ENCODE data around the gene PLXDC1.

Gene PLXDC1

DNA sequence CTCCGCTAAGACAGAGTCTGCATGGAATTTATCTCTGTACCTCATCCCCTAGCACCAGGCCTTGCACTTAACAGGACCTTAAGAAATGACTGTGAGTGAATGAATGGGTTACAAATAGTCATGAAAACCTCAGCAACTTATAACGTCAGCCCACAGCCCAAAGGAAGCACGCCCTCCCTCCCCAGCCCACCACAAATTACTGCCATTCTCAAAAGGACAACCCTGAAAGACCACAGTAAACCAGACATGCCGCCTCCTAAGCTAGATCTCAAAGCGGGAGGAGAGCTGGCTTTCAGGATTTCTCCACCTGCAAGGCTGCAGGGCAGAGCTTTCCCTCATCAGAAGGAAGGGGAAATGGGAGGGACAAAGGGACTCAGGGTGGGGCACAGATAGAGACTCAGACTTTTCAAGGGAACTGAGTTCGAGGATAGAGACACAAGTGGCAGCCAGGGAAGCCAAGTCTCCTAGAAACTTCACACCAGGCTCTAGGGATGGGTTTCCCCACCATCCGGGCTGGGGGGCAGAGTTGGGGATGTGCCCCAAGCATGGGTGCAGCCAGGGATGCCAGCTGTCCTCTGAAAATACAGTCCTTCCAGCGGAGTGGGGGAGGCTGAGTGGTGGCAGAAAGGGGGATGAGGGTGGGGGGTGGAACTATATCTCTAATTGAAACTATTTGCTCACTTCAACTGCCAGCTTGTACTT lies 56.7 kb downstream of the PLXDC1 start:
- FAIRE-seq = no peak

- no peak for FAIRE-seq
Observed at GRCh38 chr17:39092692-39093230, 58.7 kb downstream of the PLXDC1 start.

DNA sequence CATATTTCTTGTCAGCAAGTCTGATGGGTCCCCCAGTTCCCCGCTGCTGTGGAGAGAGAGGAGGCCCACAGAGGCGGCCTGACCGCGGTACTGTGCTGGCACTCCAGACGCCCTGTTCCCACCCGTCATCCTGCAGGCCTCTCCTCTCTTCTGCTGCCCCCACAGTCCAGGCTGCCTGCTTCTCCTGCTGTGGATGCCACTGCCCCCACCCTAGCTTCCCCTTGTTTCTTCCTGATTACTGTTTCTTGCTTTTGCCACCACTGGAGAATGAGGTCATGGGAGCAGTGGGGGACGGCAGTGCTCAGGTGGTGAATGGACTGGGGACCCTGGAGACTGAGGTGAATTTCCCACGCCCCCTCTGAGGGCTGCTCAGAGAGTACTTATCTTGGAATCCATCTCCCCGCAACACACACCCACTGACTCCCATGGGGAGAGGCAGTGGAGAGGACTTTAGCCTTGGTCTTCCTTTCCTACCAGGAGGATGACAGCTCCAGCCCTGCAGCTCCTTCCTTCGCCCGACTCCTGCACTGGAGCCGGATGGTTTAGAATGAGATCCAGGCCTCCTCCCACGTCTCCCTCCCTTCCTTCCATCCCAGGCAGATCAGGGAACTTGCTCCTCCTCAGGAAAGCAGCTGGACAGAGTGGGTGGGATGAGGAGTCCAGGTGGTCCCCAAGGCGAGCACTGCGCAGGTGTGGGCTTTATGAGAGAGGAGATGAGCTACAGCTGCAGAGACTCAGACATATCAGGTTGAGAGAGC lies 60.4 kb downstream of the PLXDC1 start:
- FAIRE-seq = no peak

GRCh38 chr17:39090400-39090799 lies 61.0 kb downstream of the PLXDC1 start:
- no peak for FAIRE-seq

DNA sequence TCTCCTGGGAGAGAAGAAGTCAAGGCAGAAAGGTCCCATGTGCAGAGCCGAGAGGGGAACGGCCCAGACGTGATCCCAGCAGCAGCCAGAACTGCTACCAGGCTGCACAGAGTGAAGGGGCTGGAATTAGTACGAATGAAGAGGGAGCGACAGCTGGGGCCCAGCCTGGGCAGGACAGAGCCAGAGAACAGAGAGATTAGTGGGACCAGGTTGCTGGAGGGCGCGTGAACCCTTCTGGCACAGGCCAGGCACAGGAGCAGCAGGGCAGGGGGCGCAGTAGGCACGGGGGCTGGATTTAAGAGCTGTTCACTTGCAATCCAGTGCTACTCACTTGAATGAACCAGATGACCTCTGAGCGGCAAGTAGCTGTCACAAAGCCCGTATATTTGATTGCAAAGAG lies 66.9 kb downstream of the PLXDC1 start:
- no peak for FAIRE-seq

GRCh38 chr17:39083270-39083669 lies 68.2 kb downstream of the PLXDC1 start:
- no peak for FAIRE-seq

GRCh38 chr17:39082482-39082881 lies 69.0 kb downstream of the PLXDC1 start:
- FAIRE-seq = no peak

GRCh38 chr17:39081851-39082250 lies 69.6 kb downstream of the PLXDC1 start:
- no peak for FAIRE-seq

- no peak for FAIRE-seq
Observed at GRCh38 chr17:39080421-39081078, 70.9 kb downstream of the PLXDC1 start.

DNA sequence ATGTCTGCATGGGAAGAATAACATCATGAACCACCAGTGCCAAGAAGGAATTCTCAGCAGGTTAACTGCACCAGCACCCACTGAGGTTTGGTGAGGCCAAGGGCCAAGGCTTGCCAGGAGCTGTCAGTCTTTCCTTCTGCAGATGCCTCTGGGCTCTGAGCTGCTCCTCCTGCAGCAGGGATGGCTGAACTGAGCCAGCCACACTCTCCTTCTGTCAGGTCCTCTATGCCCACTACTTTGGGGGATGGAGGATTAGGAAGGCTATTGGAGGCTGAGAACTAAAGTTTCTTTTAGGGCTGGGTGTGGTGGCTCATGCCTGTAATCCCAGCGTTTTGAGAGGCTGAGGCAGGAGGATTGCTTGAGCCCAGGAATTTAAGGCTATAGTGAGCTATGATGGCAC lies 71.6 kb downstream of the PLXDC1 start:
- no peak for FAIRE-seq

DNA sequence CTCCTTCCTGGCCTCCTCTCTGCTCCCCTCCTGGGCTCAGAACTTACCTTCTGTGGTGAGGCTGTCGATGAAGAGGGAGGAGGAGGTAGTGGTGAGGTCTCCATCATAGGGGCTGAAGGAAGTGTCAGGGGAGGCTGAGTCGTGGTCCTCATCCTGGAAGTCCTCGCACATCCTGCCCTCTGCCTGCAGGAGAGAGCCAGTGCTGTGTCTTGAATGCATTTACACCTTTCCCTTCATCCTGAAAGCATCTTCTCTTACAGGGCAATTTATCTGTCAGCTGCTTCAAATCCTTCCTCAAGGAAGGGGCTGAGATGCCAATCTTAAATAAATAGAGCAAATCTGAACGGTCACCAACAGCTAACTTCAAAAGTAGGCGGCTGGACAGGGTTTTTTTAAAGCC lies 73.6 kb downstream of the PLXDC1 start:
- no peak for FAIRE-seq

DNA sequence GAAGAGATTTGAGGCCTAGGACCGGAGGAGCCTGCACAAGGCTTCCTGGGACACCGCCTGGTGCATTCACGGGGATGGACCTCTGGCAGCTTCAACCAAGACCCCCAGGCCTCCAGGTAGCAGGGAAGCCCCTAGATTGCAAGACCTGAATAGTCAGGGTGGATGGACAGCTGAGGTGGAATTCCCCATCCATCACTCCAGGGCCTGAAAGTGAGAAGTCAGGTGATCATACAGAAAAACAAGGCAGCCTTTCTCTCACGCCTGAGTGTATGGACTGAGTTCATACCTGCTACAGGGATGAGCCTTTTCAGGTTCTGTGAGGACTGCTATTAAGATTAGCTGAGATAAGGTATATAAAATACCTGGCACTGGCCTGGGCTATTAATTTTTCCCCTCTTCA lies 74.2 kb downstream of the PLXDC1 start:
- FAIRE-seq = no peak

- FAIRE-seq = no peak
Observed at GRCh38 chr17:39074676-39075075, 76.8 kb downstream of the PLXDC1 start.

GRCh38 chr17:39073916-39074315 lies 77.5 kb downstream of the PLXDC1 start:
- FAIRE-seq = no peak

DNA sequence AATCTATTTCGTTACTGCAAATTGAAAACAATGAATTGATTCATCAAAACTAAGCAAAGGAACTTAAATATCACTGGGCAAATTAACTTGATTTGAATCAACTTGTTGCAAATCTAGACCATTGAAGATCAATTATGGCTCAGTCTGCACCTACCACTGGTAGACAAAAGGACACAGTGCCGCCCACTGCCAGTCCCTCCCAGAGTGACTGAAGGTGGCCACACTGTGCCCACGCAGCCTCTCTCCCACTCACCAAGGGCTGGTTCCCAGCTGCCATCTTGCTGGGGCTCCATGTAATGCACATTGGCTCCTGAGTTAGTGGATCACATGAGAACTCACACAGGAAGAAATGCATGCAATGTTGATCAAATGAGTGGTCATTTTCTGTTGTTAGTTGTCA lies 78.1 kb downstream of the PLXDC1 start:
- no peak for FAIRE-seq

DNA sequence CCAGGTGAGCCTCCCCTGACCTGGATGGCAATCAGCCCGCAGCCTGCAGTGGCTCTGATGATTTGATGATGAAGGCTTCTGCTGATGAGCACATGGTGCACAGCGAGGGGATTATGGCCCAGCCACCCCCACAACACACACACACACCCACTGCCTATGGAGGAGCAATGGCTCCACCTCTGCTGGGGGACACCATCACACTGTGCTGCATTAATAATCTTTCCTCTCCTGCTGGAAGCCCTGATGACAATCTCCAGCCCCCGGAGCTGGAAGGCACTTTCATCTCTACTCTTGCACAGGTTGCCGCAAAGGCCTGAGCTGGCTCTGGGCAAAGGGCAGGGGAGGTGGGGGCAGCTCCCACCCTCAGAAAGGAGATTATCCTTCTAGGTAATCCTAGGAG lies 79.9 kb downstream of the PLXDC1 start:
- no peak for FAIRE-seq

GRCh38 chr17:39069114-39069756 lies 82.2 kb downstream of the PLXDC1 start:
- no peak for FAIRE-seq

DNA sequence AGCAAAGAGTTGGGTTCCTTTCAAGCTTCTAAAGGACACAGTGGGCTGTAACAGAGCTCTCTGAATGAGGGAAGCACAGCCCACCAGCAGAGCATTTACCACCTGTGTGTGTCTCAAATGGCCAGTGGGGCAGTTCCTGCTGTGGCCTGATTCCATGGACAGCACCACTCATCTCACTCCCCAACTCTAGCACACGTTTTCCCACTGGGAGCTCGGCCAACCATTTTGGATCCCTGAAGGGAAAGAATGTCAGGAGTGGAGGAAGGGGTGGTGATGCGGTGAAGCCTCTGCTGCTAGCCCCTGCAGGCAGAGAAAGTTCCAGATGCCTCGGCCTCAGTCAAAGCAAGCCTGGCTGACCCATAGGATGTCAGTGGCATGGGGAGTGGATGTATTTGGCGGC lies 86.6 kb downstream of the PLXDC1 start:
- FAIRE-seq = no peak

GRCh38 chr17:39064374-39064773 lies 87.1 kb downstream of the PLXDC1 start:
- no peak for FAIRE-seq

DNA sequence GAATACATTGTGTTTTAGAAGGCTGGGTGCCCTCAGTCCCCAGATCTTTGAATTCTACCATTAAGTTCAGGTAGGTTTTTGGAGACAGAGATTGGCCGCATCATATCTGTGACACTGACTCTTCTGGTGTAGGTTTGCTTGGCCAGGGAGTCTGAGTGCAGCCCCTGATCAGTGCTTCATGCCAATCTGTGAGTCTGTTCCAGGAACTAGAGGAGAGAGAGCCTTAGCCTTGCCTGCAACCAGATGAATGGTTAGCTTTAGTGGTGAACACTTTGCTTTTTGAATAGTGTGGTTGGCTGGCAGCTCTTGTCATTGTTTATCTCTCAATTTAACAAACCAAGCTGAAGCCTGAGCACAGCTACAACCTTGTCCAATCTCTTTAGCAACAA lies 87.8 kb downstream of the PLXDC1 start:
- no peak for FAIRE-seq

GRCh38 chr17:39062846-39063680 lies 88.4 kb downstream of the PLXDC1 start:
- FAIRE-seq = no peak

DNA sequence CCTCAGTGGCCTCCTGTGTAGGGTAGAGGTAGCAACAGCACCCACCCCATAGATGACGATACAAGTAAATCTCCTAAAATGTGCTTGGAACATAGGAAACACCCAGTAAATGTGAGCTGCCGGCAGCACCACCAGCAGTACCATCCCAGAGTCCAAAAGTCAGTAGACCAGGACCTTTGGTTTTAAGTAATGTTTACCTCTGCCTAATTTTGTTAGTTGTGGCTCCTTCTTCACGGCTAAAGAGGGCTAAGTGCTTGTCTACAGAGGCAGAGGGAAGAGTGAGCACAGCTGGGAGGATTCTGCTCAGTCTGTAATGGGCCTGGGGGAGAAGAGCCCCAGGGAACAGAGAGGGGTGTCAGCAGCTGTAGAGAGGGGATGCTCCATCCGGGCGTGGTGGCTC lies 92.9 kb downstream of the PLXDC1 start:
- no peak for FAIRE-seq

Data from A204.1 (cell line).